ENCODE results near the gene MILR1. TPM values are rescaled to one million over a fixed set of nuclear protein-coding genes. Genes with fewer than 3 reads are reported as not detected.
"Not testable (repeated sequence)": the region's sequence is repeated elsewhere in the genome, so short reads cannot be mapped to it uniquely, and the experiment has no call there.

MILR1 gene
- total RNA-seq, 2 experiments from 2014 or later: not detected

GRCh38 chr17:64459284-64459747, 10.4 kb downstream of the MILR1 start:
- no peaks in the 10 kb centered on the region for H3K9me3 Mint-ChIP-seq
- ChIA-PET CTCF (interaction anchor here (2.4 kb wide), 1 partner anchor 39 kb away, joined by 8 read pairs; no protein-coding TSS in a partner anchor), POLR2A (no interaction called here)
- H3K27me3 Mint-ChIP-seq: no peaks in the 10 kb centered on the region
- intact Hi-C loops (cut with micrococcal nuclease): no loop called here
- H3K4me1 Mint-ChIP-seq (ENCODE audit: low read depth): peaks cover 8% of the 10 kb centered on the region
- H3K36me3 Mint-ChIP-seq: no peaks in the 10 kb centered on the region
- peak; percentile 10 for DNase-seq
- no peak overlapping the region for H3K27ac Mint-ChIP-seq
- no peak overlapping the region for H3K4me3 Mint-ChIP-seq

DNA sequence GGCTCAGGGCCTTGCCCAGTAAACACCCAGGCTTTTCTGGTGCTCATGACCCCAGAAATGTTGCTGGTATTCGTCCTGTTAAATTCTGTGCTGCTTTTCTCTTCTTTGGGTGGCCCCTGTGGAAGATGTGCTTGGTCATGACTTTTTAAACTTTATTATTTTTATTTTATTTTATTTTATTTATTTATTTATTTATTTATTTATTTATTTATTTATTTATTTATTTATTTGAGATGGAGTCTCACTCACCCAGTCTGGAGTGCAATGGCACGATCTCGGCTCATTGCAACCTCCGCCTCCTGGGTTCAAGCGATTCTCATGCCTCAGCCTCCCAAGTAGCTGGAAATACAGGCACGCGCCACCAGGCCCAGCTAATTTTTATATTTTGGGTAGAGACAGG, 10.9 kb downstream of the MILR1 start:
- H3K27me3 Mint-ChIP-seq; H3K36me3 Mint-ChIP-seq; intact Hi-C loops (cut with micrococcal nuclease); H3K4me3 Mint-ChIP-seq; POLR2A ChIA-PET; DNase-seq; H3K4me1 Mint-ChIP-seq (ENCODE audit: low read depth); H3K27ac Mint-ChIP-seq; H3K9me3 Mint-ChIP-seq: not testable (repeated sequence)
- CTCF ChIA-PET: interaction anchor here (0.6 kb wide), 1 partner anchor 11 kb away, joined by 3 read pairs; no protein-coding TSS in a partner anchor

GRCh38 chr17:64460955-64461354, 12.0 kb downstream of the MILR1 start:
- CTCF ChIA-PET: no interaction called here
- H3K36me3 Mint-ChIP-seq: no peaks in the 10 kb centered on the region
- H3K4me1 Mint-ChIP-seq (ENCODE audit: low read depth): peaks cover 7% of the 10 kb centered on the region
- H3K27ac Mint-ChIP-seq: no peak overlapping the region
- POLR2A ChIA-PET: no interaction called here
- DNase-seq: no peak
- H3K9me3 Mint-ChIP-seq: no peaks in the 10 kb centered on the region
- H3K27me3 Mint-ChIP-seq: no peaks in the 10 kb centered on the region
- no peak overlapping the region for H3K4me3 Mint-ChIP-seq
- intact Hi-C loops (cut with micrococcal nuclease): no loop called here

- no peak for DNase-seq
- Mint-ChIP-seq H3K9me3 (no peaks in the 10 kb centered on the region), H3K4me3 (no peak overlapping the region), H3K27me3 (no peaks in the 10 kb centered on the region), H3K27ac (no peak overlapping the region), H3K36me3 (no peaks in the 10 kb centered on the region), H3K4me1 (ENCODE audit: low read depth) (peaks cover 2% of the 10 kb centered on the region)
- ChIA-PET CTCF (no interaction called here), POLR2A (no interaction called here)
- intact Hi-C loops (cut with micrococcal nuclease): no loop called here
These were observed 12.9 kb downstream of the MILR1 start for GRCh38 chr17:64461788-64462187.

GRCh38 chr17:64466019-64466735, 17.3 kb downstream of the MILR1 start:
- Mint-ChIP-seq H3K27me3 (no peaks in the 10 kb centered on the region), H3K4me1 (ENCODE audit: low read depth) (no peaks in the 10 kb centered on the region), H3K27ac (no peak overlapping the region), H3K4me3 (no peak overlapping the region), H3K9me3 (no peaks in the 10 kb centered on the region), H3K36me3 (no peaks in the 10 kb centered on the region)
- intact Hi-C loops (cut with micrococcal nuclease): no loop called here
- POLR2A ChIA-PET: no interaction called here
- no peak for DNase-seq
- CTCF ChIA-PET: no interaction called here

- H3K4me3 Mint-ChIP-seq; H3K27me3 Mint-ChIP-seq; H3K4me1 Mint-ChIP-seq (ENCODE audit: low read depth); intact Hi-C loops (cut with micrococcal nuclease); CTCF ChIA-PET; DNase-seq; POLR2A ChIA-PET; H3K27ac Mint-ChIP-seq; H3K36me3 Mint-ChIP-seq; H3K9me3 Mint-ChIP-seq: not testable (repeated sequence)
These were observed 17.9 kb downstream of the MILR1 start for GRCh38 chr17:64466834-64467233.

DNA sequence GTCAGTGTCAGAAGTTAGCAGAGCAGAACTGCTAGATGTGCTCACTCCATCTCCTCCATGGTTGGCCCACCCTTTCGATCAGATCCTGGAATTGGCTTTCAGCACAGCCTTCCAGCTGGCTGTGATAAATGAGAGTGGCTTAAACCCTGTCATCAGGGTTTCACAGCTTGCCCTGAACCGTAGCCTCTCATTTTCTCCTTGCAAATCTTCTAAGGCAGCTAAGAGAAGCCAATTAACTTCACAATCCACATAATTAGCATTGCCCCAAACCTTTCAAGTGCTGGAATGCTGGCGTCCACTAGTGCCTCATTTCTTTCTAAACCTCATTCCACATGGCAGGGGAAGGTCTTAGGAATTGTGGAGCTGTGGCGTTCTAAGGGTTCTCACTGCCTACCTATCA, 21.7 kb downstream of the MILR1 start:
- DNase-seq: no peak
- Mint-ChIP-seq H3K4me1 (ENCODE audit: low read depth) (no peaks in the 10 kb centered on the region), H3K27ac (no peak overlapping the region), H3K4me3 (no peak overlapping the region), H3K27me3 (no peaks in the 10 kb centered on the region), H3K36me3 (no peaks in the 10 kb centered on the region), H3K9me3 (no peaks in the 10 kb centered on the region)
- ChIA-PET POLR2A (no interaction called here), CTCF (no interaction called here)
- intact Hi-C loops (cut with micrococcal nuclease): no loop called here

GRCh38 chr17:64471440-64471839, 22.5 kb downstream of the MILR1 start:
- ChIA-PET POLR2A (no interaction called here), CTCF (no interaction called here)
- Mint-ChIP-seq H3K27ac (no peak overlapping the region), H3K4me1 (ENCODE audit: low read depth) (no peaks in the 10 kb centered on the region), H3K27me3 (no peaks in the 10 kb centered on the region), H3K36me3 (no peaks in the 10 kb centered on the region), H3K4me3 (no peak overlapping the region), H3K9me3 (no peaks in the 10 kb centered on the region)
- DNase-seq: no peak
- intact Hi-C loops (cut with micrococcal nuclease): no loop called here

- Mint-ChIP-seq H3K9me3 (no peaks in the 10 kb centered on the region), H3K27me3 (no peaks in the 10 kb centered on the region), H3K4me3 (no peak overlapping the region), H3K4me1 (ENCODE audit: low read depth) (no peaks in the 10 kb centered on the region), H3K36me3 (peaks cover 4% of the 10 kb centered on the region), H3K27ac (no peak overlapping the region)
- intact Hi-C loops (cut with micrococcal nuclease): no loop called here
- CTCF ChIA-PET: no interaction called here
- DNase-seq: no peak
- POLR2A ChIA-PET: no interaction called here
These were observed 23.6 kb downstream of the MILR1 start for GRCh38 chr17:64472564-64472963.

DNA sequence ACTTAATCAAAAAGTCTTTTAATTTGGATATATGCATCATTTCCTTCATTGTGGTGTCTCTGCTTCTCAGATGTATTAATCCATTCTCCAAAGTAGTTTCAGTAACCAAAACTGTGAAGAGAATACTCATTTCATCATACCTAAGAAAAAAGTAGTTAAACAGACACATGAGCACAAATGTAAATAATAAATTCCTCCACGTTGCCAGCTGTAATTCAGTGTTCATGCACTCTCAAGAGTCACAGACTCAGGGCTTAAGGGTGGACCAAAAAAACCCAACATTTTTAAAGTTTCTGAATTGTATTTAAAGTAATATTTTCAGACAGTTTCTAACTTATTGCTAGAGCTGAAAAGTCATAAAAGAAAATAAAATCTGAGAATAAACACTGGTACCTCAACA, 28.9 kb downstream of the MILR1 start:
- ChIA-PET CTCF (interaction anchor here (0.7 to 5.3 kb wide), 3 partner anchors 13 to 278 kb away, joined by 3 to 23 read pairs (median 4); no protein-coding TSS in a partner anchor), POLR2A (interaction anchor here (0.8 kb wide), 1 partner anchor 29 kb away, joined by 3 read pairs; the partner anchor contains the start of gene CEP95)
- Mint-ChIP-seq H3K27ac (no peak overlapping the region), H3K4me1 (ENCODE audit: low read depth) (no peaks in the 10 kb centered on the region), H3K27me3 (no peaks in the 10 kb centered on the region), H3K4me3 (no peak overlapping the region), H3K9me3 (no peaks in the 10 kb centered on the region), H3K36me3 (peaks cover 6% of the 10 kb centered on the region)
- intact Hi-C loops (cut with micrococcal nuclease): no loop called here
- no peak for DNase-seq

DNA sequence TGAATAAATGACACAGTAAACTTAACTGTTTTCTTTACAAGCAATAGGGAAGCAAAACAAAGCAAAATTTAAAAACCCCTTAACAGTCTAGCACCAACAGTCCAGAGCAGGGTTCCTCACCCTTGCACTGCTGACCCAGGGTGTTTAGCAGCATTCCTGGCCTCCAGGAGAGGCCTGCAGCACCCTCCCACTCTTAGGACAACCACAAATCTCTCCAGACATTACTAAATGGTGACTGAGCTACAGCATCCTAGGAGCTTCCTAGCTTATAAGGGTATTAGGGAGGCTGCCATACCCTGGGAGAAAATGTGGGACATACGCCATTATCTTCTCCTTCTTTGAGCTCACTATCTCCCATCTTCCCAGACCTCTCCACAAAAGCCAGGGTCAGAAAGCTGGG, 32.0 kb downstream of the MILR1 start:
- Mint-ChIP-seq H3K4me3 (no peak overlapping the region), H3K27me3 (no peaks in the 10 kb centered on the region), H3K4me1 (ENCODE audit: low read depth) (peaks cover 11% of the 10 kb centered on the region), H3K9me3 (no peaks in the 10 kb centered on the region), H3K27ac (no peak overlapping the region), H3K36me3 (peaks cover 20% of the 10 kb centered on the region)
- ChIA-PET CTCF (interaction anchor here (1.5 kb wide), 1 partner anchor 12 kb away, joined by 4 read pairs; no protein-coding TSS in a partner anchor), POLR2A (no interaction called here)
- intact Hi-C loops (cut with micrococcal nuclease): no loop called here
- DNase-seq: no peak

- no peaks in the 10 kb centered on the region for H3K27me3 Mint-ChIP-seq
- DNase-seq: no peak
- peaks cover 23% of the 10 kb centered on the region for H3K36me3 Mint-ChIP-seq
- POLR2A ChIA-PET: interaction anchor here (0.5 kb wide), 1 partner anchor 91 kb away, joined by 3 read pairs; no protein-coding TSS in a partner anchor
- intact Hi-C loops (cut with micrococcal nuclease): no loop called here
- H3K4me3 Mint-ChIP-seq: no peak overlapping the region
- CTCF ChIA-PET: interaction anchor here (2.8 kb wide), 1 partner anchor 65 kb away, joined by 14 read pairs; no protein-coding TSS in a partner anchor
- H3K4me1 Mint-ChIP-seq (ENCODE audit: low read depth): peaks cover 11% of the 10 kb centered on the region
- H3K27ac Mint-ChIP-seq: peak overlapping the region; percentile 4
- H3K9me3 Mint-ChIP-seq: no peaks in the 10 kb centered on the region
These were observed 35.5 kb downstream of the MILR1 start for GRCh38 chr17:64484380-64484779.

- no peaks in the 10 kb centered on the region for H3K27me3 Mint-ChIP-seq
- intact Hi-C loops (cut with micrococcal nuclease): no loop called here
- H3K27ac Mint-ChIP-seq: no peak overlapping the region
- H3K4me3 Mint-ChIP-seq: no peak overlapping the region
- peaks cover 40% of the 10 kb centered on the region for H3K36me3 Mint-ChIP-seq
- peaks cover 25% of the 10 kb centered on the region for H3K4me1 Mint-ChIP-seq (ENCODE audit: low read depth)
- DNase-seq: no peak
- no peaks in the 10 kb centered on the region for H3K9me3 Mint-ChIP-seq
- ChIA-PET CTCF (interaction anchor here (5.7 kb wide), 1 partner anchor 67 kb away, joined by 192 read pairs; no protein-coding TSS in a partner anchor), POLR2A (no interaction called here)
These were observed 39.4 kb downstream of the MILR1 start for GRCh38 chr17:64488301-64488700.

Measured in activated CD4-positive, alpha-beta memory T cell treated with anti-CD3 and anti-CD28 coated beads for 36 hours (primary cell).